NCI-H1694 (cell line): Measurements from ENCODE around the gene NRXN3.

ENCODE experiments used
- DNase-seq: peaks from one replicate; lab custom pipeline; 2025; lab: John Stamatoyannopoulos, UW

Gene NRXN3

DNA sequence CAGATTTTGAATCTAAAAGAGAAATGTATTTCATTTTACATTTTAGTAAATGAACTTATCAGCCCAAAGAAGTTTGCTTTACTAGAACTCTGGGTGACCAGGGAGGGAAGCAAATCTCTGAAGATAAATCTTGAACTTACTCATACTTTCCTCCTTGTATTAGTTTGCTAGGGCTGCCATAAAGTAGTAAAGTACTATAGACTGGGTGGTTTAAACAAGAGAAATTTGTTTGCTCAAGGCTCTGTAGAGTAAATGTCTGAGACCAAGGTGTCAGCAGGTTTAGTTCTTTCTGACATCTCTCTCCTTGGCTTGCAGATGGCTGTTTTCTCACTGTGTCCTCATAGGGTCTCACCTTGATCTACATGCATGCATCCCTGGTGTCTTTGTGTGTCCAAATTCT, 1115.1 kb downstream of the NRXN3 start:
- DNase-seq: no peak

DNA sequence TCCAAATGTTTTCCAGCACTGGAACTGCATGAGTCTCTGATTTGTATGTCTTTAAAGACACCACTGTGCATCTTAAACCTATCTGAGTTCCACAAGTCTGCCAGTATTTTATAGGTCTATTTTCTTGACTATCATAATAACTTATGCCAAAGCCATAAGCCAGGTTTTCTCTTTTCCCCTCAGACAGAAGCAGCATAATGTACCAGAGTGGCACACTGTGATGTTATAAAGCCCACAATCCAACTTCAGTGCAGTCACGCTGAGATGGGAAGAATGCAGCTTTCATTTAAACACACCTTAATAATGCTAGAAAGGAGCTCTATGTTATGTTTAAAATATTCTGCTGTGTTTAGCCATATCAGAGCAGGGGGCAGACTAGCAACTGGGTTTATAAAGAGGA, 1117.8 kb downstream of the NRXN3 start:
- DNase-seq: no peak

DNA sequence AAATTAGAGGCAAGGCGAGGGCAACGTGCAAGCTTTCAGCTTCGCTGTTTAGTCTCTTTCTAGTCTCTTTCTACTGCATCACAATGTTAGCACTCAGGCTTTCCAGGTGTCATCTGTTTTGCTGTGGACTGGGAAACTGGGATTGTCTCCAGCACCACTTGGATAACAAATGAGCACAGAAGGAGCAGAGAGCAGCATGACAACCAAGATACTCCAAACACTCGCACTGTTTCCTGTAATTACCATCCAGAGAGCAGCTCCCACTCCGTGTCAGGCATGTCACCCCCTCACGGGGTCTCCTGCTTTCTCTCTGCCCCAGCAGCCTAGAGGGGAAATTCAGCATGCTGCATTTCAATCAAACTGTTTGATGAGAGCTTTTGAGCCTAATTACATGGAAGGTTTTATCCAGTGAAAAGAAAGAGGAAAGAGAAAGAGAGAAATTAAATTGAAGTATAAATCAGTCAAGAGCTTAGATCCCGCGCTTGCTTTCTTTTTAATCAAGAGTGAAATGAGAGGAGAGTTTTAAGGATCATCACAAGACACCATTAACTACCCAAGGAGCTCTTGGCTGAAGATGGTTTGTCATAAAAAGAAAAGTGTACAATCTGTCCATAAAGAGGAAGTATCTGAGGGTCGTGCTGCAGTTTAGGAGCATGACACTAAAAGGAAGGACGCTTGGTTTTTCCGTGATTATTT, 1123.5 kb downstream of the NRXN3 start:
- DNase-seq: peak; percentile 16

DNA sequence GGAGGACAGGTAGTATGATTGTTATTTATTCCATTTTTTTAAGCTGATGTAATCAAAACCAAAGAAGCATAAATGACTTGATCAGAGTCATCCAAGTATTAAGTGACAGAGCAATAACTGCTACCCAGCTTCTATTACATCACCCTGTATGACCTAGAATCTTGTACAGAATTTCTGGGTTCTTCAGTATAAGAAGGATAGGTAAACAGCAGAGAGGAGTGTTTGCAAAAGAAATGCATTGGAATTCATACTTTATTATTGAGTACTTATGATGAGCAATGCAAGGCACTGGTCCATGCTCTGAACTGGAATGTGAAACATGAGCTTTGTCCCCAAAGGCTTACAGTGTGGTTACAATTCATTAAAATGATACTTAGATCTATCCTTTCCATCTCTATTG, 1124.3 kb downstream of the NRXN3 start:
- no peak for DNase-seq

DNA sequence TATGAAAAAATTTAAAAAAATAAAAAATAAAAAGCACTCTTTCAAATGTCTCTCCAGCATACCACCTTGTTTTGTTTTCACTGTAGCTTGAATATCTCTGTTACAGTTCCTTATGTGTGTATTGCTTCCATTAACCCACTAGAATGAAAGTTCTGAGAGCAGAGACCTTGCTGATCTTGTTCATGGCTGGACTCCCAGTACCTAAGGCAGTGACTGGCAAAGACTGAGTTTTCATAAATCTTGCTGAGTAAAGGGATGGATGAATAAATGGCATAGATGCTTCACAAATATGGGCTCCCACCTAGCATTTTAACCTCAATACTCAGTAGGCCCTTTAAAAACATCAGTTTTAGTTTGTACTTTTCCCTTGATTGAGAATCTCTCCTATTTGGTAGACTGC, 1125.2 kb downstream of the NRXN3 start:
- no peak for DNase-seq

DNA sequence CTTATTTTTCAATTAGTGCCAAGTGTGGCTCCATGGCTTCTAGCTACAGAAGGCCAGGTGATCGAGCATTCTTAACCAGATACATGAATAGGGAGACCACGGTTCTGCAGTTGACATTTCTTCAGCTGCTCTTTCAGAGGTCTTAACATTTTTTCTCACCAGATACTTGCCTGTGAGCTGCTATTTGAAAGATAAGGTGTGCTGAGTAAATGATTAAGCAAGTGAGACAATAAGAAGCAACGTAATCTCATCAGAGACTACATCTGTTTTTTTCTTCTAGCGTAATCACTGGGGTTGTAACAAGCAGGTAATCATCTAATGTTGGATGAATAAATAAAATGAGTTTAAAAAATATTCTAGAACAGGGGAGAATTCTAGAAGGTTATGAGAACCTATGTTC, 1128.2 kb downstream of the NRXN3 start:
- DNase-seq: no peak

DNA sequence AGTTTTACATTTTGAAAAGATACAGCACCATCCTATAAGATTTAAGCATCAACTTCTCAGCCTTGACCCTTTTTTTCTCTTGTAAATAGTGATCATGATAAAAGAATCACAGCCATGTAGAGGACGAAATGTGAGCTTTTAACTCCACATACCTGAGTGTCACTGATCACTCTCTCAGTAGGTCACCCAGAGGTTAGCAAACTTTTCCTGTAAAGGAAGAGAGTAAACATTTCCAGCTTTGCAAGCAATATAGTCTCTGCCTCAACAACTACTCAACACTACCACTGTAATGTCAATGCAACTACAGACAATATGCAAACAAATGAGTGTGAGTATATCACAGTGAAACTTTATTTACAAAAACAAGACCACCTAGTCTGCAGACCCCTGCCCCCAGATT, 1129.0 kb downstream of the NRXN3 start:
- DNase-seq: no peak

DNA sequence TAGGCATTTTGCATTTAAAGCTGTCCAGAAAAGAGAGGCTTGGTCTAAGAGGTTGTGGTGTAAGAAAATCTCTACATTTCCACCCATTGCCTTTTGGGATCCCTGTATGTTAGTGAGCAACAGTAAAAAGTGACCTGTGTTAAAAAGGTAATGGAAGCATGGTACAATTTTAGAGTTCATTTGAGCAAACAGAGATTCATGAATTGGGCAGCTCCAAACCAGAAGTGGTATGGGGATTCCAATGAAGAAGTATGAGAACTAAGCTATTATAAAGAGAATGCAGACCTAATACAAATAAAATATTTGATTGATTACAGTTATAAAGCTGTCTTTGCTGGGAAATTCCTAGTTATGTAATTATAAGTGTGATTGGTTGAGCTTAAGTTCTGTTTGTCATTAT, 1134.1 kb downstream of the NRXN3 start:
- no peak for DNase-seq

DNA sequence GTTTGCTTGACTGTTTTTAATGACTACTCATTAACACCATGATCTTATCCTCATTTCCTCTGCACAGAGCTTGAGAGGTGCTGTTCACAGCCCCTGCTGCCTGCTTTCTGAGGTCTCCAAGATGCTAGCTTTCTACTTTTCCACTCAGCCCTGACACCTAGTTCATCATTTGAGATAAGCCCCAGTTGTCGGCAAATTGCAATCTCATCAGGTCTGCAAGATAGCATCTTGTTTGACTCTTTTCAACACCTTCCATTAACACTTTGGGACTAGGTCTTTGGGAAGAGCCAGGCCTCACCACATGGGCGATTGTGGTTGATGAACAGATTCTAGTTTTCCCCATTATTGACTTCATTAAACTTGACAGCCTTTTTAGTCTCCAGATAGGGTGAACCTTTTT, 1136.4 kb downstream of the NRXN3 start:
- DNase-seq: no peak

DNA sequence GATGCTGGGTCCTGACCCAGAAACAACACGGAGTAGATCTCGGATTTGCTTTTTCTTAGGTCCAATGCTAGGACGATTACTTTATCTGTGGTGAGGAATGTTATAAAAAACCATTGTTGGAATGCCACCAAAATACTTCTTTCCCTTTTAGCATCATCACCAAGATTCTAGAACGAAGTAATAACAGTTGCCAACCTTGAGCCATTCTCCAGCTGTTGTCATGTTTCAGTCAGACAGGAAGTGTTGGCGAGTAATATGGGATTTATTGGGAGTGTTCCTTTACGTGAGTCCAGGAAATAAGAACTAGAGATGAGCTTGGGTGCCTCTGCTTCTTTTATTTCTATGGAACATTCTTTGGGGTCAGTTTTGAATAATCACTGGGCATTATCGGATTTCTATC, 1148.2 kb downstream of the NRXN3 start:
- DNase-seq: no peak

DNA sequence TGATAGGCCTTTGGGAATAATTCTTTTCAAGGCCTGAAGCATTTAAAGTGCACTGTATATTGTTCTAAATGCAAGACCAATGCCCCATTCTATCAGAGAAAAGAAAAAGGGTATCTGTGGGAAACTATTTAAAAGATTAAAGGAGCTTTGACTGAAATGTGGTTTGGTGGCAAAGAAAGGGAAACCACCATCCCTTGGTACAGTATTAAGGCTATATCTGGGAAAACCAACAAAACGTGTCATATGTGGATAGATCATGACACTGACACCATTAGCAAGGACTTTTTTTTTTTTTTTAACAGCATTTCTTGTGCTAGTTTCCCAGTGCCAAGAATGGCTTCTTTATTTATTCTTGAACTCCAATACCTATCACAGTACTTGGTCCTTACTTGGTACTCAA, 1150.4 kb downstream of the NRXN3 start:
- DNase-seq: no peak

DNA sequence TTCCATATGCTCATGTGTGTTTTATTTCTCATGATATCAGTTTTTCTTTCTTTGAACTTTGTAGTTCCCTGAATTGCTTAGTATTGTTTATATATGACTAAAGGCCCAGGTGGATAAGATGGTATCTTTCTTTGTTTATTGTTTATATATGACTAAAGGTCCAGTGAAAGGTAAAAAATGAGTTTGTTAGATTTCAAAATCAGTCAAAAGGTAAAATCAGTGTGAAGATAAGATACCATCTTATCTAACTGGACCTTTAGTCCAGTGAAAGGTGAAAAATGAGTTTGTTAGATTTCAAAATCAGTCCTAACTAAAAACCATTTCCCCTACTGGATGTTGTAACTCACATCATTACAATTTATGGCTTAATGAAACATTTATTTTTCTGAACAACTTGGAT, 1150.9 kb downstream of the NRXN3 start:
- DNase-seq: no peak

DNA sequence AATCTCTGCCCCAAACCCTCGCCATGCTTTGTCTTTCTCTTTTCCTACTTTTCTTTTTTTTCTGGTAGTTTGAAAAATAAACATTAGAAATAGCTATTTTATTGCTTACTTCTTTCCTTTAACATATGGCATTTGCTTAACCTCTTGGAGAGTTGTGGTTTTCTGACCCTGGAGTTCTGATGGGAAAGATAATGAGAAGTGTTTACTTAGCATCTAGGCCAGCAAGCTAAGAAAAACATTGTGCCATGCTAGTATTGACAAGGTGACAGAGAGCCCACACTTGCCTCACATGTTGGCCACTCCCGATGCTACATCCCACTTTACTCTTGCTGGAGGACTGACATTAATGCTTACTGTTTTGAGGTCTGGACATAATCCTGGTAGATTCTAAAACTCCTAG, 1154.9 kb downstream of the NRXN3 start:
- no peak for DNase-seq

DNA sequence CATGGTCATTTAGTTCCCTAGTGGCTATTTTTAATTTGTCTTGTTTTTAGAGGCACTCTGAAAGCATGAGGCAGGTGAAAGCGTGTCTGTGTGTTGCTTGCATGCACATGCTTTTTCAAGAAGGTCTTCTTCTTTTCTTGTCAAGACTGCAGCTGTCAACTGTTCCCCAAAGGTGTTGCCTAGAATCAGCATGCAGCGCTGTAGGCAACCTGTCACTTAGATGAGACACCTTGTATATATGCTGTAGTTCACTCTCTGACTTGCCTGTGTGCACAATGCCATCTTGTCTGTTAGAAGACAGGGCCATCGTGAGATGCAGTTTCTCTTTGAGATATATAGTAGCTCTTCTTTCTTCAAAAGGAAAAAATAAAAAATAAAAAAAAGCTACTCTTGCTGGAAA, 1155.4 kb downstream of the NRXN3 start:
- DNase-seq: no peak

DNA sequence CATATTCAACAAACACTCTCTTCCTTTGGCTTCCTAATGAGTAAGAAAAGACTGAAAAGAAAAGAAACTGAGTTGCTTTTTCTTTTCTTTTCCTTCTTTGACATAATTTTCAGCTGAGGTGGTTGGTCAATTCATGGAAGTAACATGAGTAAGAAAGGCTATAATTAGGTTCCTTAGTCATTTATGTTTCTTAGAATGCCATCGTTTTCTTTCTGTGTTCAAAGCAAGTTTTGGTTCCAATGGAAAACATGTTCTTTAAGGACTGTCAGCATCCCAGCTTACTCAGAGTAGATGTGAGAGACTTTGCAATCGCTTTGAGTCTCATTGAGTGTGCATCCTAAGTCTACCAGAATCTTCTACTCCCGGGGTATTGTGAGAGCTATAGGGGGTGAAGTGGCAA, 1158.7 kb downstream of the NRXN3 start:
- no peak for DNase-seq

DNA sequence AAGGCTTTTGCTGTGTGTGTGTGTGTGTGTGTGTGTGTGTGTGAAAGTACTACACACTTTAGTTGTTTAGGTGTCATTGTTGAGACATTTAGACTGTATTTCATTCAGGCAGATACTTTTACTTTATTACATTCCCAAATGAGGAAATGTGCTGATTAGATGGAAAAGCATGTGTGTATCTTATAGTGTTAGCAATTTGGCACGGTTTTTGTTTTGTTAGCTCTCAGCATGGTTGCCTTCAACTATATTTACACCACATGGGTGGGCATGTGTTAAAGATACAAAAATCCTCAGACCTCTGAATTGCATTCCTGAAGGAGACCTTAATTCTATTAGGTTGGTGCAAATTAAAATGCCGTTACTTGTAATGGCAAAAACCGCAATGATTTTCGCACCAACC, 1161.7 kb downstream of the NRXN3 start:
- no peak for DNase-seq

DNA sequence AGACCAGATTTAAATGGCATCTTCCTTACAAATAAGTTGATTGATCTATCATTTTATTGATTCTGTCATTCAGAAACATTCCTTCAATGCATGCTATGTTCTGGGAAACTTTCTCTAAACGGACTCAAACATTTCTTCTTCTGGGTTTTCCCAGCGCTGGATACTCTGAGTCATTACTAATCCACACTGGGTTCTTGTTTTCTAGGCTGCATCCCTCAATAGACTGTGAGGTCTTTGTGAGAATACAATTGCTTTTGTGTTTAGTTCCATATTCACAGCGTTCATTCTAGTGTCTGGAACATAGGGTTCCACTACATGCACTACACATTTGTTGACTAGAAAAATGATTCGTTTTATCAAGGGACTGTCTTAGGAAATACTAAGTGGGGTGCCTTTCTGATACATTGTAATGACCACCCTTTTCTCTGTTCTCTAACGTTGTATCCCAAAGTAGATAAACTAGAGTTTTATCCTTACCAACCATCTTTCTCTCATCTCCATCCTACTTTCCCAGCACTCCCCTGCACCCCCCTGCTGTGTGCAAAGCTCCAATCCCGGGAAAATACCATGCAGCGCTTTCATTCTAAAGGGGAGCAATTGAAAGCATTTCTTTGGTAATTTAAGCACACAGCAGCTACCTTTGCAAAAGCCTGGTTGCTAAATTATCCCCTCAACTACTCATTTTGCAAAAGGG, 1162.5 kb downstream of the NRXN3 start:
- no peak for DNase-seq

DNA sequence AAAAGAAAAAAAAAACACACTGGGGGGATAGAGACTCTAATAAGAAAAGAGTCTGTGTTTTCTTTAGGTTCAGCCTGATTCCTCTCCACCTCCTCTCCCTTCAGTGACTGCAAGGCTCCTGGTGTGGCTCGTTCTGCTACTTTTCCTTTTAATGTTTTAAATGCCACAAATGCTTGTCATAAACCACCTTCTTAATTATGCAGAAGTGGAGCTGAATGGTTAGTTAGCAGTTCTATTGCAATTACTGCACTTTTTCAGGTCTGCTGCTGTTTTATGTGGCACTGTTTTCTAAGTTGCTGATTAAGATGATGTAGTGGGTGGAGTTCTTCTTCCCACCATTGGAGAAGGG, 1163.0 kb downstream of the NRXN3 start:
- no peak for DNase-seq

DNA sequence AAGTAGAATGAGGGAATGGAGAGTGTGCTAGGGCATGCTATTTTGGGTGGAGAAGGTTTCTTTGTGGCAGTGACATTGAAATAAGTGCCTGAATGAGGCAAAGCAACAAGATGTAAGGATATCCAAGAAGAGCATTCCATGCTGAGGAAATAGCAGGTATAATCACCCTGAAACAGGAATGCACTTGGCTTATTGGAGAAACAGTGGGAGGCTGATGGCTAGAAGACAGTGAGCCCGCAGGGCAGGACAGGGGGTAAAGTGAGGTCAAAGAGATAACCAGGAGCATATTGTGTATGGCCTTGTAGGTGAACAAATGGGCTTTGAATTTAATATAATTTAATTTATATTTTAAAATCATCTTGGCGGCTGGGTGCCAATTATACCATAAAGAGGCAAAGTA, 1164.1 kb downstream of the NRXN3 start:
- no peak for DNase-seq

DNA sequence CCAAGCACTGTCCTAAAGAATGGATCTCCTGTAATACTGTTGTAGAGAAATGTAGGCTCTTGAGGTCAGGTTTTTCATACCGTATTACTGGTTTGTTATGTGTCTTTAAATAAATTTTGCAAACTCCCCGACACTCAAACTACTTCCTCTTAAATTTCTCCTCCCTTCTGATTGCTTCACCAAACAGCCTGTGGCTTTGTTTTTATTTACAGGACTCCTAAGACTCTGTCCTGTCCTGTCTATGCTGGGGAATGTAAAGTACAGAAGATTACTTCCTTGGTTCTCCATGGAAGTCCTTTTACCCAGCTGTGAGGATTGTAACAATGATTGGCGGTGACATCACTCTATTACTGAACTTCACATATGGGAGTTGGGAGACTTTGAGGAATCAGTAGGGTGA, 1167.6 kb downstream of the NRXN3 start:
- DNase-seq: no peak

DNA sequence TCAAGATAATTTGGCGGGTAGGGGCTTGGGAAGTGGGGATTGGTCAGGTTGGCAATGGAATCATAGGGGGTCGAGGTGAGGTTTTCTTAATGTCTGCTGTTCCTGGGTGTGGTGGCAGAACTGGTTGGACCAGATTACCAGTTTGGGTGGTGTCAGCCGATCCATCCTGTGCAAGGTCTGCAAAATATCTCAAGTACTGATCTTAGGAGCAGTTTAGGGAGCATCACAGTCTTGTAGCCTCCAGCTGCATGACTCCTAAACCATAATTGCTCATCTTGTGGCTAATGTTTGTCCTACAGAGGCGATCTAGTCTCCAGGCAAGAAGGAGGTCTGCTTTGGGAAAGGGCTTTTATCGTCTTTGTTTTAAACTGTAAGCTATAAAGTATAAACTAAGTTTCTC, 1172.8 kb downstream of the NRXN3 start:
- no peak for DNase-seq

DNA sequence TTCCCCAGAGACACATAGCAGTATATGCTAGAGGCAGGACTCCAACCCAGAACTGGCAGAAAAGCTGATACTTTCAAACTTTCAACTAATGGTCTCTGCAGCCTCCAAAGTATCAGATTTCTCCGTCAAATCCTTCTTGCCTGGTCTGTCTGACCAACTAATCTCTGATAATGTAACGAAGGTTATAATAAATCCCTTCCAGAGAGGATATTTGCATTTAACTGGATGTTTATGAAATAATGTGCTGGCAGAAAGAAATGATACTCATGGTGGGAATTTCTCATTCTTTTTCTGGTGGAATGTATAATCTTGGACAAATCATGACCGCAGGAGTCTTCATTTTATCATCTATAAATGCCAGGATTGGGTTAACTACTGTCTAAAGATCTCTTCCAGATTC, 1180.8 kb downstream of the NRXN3 start:
- DNase-seq: no peak

DNA sequence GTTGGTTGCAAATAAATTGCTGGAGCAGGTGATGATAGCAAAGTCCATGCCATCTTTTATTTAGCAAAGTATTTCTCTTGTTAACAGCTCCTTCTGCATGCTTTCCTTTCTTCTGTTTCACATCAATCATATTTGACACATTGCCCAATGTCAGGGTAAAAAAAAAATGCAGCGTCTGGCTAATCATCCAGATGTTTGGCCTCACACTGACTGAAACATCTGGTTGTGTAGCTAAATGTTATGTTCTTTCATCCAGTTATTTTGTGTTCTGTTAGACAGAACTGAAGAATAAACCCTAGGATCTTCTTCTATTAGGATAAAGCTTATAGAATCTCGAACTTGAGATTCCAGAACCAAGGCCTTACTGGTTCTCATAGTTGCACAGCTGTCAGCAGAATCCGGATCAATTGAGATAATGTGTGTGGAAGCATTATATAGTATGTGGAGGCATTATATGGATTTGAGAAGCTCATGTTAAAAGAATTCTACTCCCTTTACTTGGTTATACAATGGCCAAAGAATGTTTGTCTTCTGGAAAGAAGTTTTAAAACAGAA, 1182.0 kb downstream of the NRXN3 start:
- DNase-seq: no peak

DNA sequence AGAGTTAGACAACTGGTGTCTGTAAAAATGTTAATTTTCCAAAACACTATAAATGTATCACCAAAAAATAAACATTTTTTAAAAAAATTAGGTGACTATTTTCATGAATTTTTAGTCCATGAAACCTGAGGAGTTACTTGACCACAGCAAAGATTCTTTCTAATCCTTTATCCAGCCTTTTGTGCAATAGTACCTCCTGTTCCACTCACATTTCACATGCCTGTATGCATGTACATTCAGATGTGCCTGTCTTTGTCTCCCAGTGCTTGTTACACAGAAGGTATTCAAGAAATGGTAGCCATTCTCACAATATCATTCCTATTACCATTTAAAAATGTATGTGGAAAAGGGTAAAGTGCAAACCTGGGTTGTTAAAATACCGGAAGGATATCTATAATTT, 1184.2 kb downstream of the NRXN3 start:
- DNase-seq: no peak
